Measurements from ENCODE around the gene TMEM203.
"Not testable (repeated sequence)": the region's sequence is repeated elsewhere in the genome, so short reads cannot be mapped to it uniquely, and the experiment has no call there.

TMEM203 gene

GRCh38 chr9:137241490-137242268 is 36.2 kb upstream of the TMEM203 start:
- DNase-seq: no peak

DNA sequence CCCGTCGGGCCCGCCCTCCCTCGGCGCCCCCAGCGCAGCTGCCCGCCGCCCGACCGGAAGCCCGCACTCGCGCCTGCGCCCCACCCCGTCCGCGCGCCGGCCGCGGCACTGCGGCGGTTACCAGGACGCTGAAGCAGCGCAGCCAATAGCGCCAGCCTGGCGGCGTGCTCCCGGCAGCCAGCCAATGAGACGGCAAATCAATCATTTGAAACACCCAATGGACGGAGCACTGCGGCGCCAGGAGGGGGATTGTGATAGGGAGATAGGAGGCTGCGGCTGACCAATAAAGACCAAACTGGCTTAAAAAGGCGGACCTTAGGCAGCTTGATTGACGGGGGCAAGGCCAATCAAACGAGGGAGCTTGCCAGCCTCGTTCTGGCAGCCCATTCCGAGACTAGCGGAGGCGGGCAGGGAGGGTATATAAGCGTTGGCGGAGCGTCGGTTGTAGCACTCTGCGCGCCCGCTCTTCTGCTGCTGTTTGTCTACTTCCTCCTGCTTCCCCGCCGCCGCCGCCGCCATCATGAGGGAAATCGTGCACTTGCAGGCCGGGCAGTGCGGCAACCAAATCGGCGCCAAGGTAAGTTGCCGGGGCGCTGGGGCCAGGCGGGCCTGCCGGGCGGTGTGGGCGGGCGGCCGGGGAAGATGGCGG is 35.5 kb upstream of the TMEM203 start, which contains the start of gene TUBB4B:
Gene TUBB4B, plus strand, starts transcription at position 447 of the 649 bp plus-strand sequence. Its CDS starts 74 bp downstream, at position 521.
- DNase-seq: peak; percentile 97

- no peak for DNase-seq
Measured at GRCh38 chr9:137240318-137240840, 34.9 kb upstream of the TMEM203 start.

- DNase-seq: not testable (repeated sequence)
Measured at GRCh38 chr9:137239541-137240200, 34.2 kb upstream of the TMEM203 start.

DNA sequence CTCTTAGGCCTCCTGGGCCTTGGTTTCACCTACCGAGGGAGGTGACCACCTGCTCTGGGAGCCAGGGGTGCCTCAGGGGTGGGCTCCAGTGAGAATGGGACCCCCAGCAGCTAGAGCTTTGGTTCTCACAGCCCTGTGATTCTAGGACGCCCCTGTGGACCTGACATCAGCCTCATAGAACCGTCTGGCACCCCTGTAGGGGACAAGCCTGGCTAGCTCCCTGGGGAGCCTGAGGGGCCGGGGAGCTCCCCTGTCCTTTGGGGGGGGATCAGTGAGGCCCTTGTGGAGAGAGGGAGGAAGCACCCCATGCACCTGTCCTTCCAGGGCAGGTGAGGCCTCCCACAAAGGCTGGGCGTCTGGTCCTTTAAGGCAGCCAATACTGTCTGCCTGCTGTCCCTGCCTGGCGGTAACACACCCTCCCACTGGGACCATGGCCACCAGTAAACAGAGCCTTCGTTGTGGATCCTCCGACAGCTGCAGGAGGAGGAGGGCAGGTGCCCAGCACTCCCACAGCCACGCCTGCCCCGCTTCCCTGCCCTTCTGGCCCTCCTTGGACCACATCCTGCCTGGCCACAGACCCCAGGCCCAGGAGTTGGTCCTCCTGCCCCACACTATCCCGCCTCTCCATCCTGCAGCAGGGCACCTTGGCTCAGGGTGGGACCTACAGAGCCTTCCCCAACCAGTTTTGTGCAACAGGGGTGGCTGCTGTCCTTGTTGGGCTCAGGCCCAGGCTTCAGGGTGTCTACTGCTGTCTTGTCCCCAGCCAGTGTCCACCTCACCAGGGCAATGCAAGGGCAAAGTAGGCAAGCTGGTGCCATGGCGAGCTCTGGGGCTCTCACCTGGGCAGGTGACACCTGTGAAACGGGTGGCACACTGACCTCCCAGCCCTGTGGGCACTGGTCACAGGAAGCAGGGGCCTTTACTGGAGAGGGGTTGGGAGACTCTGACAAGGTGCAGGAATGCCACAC is 32.6 kb upstream of the TMEM203 start:
- no peak for DNase-seq

DNA sequence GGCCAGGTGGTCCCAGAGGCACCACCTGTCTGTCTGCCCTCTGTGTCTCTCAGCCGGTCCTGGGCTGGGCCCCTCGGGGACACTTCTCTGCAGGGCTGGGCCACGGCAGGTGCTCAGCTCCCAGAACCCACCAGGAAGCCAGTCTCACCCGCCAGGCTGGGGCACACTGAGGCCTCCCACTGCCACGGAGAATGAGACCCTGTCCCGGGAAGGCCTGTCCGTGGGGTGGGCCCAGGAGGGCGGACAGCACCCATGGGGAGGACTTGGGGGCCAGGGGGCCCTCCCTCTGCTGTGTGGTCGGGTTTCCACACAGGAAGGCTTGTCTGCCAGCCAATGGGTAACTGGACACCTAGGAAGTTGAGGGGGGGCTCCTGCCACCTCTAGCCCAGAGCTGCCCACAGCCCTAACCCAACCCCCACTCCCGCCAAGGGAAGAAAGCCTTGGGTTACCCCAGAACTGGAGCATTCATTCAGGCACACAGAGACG is 31.5 kb upstream of the TMEM203 start:
- no peak for DNase-seq

DNA sequence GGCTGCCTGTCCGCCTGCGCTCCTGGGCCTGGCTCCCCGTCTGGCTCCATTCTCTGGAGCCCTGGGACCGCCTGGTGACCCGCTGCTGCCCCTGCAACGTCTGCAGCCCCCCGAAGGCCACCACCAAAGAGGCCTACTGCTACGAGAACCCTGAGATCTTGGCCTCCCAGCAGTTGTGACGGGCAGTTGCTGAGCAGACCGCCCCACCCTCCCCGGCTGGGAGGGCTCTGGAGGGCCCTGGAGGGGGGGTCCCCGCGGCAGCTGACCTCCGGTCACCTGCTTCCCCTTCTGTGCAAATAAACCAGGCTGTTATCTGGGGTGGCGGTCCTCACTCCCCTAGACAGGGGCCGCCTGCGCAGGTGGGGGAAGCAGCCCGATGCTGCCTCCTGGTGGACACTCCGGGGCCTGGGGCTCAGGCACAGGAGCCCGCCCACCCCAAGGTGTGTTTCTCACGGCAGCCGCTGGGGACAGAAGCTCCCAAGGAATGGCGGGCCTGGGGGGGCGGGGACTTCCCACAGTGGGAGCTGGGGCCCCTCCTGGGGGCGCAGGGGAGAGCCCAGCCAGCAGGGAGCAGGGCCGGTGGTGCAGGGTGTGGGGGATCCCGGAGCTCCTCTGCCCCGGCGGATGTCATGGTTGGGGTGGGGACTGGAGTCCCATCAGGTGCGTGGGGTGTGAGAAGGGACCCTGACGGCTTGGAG is 30.9 kb upstream of the TMEM203 start:
- no peak for DNase-seq

- no peak for DNase-seq
Measured at GRCh38 chr9:137235424-137236237, 30.2 kb upstream of the TMEM203 start.

DNA sequence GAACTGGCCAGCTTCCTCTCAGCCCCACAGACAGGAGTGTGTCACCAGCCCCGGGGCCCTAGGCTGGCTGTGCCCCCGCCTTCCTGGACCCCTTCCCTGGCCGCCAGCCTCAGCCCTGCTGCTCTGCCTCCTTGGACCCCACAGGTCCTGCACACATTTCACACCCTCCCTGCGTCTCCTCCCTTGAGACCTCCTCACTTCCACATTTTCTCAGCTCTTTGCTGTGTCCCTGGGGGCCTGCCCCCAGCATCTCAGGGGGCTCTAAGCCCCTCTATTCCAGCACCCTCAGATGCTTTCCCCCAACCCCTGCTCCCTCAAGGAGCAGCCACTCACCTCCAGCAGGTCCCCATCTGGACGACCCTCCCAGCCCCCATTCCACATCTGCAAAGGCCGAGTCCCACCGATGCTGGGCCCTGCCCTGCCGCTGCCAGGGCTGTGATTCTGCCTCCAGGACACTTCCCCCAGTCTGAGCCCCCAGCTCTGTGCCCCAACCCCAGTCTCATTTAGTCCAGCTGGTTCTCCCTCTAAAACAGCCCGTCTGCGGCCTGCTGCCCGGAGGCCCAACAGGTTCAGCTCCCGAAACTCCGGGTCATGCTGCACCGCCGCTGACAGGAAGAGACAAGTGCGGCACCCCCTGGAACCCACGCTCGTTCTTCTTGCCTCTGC is 29.4 kb upstream of the TMEM203 start:
- no peak for DNase-seq

- DNase-seq: no peak
Measured at GRCh38 chr9:137234055-137234697, 28.7 kb upstream of the TMEM203 start.

DNA sequence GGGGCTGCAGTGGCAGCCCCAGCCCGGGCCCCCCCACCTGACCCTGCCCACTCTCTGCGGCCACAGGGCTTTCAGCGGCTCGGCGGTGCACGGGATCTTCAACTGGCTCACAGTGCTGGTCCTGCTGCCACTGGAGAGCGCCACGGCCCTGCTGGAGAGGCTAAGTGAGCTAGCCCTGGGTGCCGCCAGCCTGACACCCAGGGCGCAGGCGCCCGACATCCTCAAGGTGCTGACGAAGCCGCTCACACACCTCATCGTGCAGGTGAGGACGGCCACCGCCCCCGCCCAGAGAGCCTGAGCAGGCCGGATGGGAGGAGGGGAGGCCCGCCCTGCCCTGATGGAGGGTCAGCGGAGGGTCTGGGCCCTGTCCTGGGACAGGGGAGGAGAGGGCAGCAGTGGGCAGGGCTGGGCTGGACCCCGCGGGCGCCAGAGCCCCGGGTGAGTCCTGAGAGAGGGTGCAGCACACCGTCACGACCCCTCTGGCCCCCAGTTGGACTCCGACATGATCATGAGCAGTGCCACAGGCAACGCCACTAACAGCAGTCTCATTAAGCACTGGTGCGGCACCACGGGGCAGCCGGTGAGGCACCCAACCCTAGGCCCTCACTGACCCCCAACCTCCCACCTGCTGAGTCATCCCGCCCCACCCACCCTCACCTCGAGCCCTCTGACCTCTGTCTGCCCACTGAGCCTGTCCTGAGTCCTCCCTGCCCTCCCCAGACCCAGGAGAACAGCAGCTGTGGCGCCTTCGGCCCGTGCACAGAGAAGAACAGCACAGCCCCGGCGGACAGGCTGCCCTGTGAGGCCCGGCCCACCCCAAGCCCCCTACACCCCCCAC is 27.9 kb upstream of the TMEM203 start:
- DNase-seq: no peak

DNA sequence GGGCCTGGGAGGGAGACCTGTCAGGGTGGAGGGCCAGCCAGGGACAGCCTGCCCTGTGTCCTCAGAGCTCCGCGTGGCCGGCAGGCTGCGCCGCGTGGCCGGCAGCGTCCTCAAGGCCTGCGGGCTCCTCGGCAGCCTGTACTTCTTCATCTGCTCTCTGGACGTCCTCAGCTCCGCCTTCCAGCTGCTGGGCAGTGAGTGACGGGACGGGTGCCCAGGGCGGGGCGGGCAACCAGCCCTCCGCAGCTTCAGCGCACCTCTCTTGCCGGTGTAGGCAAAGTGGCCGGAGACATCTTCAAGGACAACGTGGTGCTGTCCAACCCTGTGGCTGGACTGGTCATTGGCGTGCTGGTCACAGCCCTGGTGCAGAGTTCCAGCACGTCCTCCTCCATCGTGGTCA is 27.1 kb upstream of the TMEM203 start:
- no peak for DNase-seq

- DNase-seq: no peak
Measured at GRCh38 chr9:137232101-137232500, 26.7 kb upstream of the TMEM203 start.

- no peak for DNase-seq
Measured at GRCh38 chr9:137231372-137232039, 26.1 kb upstream of the TMEM203 start.

GRCh38 chr9:137230705-137231371 is 25.4 kb upstream of the TMEM203 start, which contains the start of gene SLC34A3:
Gene SLC34A3 (plus strand): TSS chr9:137230901. CDS start chr9:137231703, 802 bp downstream.
- no peak for DNase-seq

DNA sequence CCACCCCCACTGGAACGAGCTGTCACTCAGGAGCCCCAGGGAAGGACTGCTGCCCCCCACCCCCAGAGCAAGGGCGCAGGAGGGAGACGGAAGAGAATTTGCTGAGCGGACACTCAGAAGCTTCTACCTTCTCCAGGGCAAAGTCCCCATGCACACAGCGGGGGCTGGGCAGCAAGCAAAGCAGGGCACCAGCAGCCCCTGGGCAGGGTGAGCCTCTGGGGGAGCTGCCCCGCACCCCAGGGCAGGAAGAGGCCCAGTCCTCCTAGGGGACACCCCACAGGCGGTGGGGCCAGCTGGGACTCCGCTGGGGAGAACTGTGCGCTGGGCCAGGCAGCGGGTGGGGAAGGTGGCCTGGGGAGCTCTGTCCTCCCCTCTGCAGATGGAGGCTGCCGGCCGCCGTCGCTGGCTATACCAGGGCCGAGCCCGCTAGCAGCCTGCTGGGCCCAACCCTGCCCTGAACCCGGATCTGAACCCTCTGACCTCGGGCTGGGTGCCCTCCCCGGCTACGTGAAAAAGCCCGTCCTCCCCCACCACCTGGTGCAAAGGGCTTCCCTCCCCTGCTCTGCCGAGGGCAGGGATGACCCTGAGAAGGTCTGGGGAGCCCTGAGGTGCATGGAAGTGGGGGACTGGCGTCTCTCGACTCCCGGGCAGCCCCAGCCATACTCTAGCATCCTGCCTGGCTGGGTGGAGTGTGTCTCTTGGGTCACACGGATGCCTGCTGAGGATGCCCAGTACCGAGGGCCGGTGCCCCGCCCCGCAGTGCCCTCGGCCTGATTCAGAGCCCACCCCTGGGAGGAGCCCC is 24.7 kb upstream of the TMEM203 start:
- DNase-seq: no peak

All from GOT3 (cell line).